Keratinocyte (primary cell): ENCODE results near the gene GJB4. TPM values are rescaled to one million over a fixed set of nuclear protein-coding genes. Genes with fewer than 3 reads are reported as not detected.

Source experiments
- DNase-seq: peaks from one replicate; pipeline ENCODE4 v3.0.0-alpha.2; 2011; ENCODE audit warnings: low read depth, missing footprints, low spot score
- FAIRE-seq: peaks from 2 replicates; lab custom pipeline; 2011; peaks lifted over from hg19 to GRCh38; lab: Jason Lieb, UNC
- H2AFZ ChIP-seq: 2 replicates; pipeline ENCODE4 v1.6.0; 2012; ENCODE audit warnings: low read length, control low read depth, inconsistent platforms; ENCODE audit not compliant: control insufficient read depth
- H3K27ac ChIP-seq: 2 replicates; pipeline ENCODE4 v1.5.1; 2011; ENCODE audit warnings: low read length; ENCODE audit not compliant: control insufficient read depth, insufficient read depth
- H3K27me3 ChIP-seq: 3 replicates; pipeline ENCODE4 v1.6.0; 2011; ENCODE audit warnings: low read length; ENCODE audit not compliant: control insufficient read depth, insufficient read depth; ENCODE audit errors: extremely low read depth
- H3K36me3 ChIP-seq, 2 experiments: 2 replicates in 1 of 2; 3 replicates in 1 of 2; pipeline ENCODE4 v1.5.1; 2011; ENCODE audit warnings: low read length in 2 of 2, mild to moderate bottlenecking in 1 of 2; ENCODE audit not compliant: control insufficient read depth in 2 of 2, insufficient read depth in 2 of 2; ENCODE audit errors: extremely low read depth in 1 of 2
- H3K4me1 ChIP-seq: 3 replicates; pipeline ENCODE4 v1.5.1; 2011; ENCODE audit warnings: low read length; ENCODE audit not compliant: control insufficient read depth, insufficient read depth; ENCODE audit errors: extremely low read depth
- H3K4me2 ChIP-seq: 3 replicates; pipeline ENCODE4 v1.6.0; 2011; ENCODE audit warnings: low read depth, low read length; ENCODE audit not compliant: control insufficient read depth, insufficient read depth; ENCODE audit errors: extremely low read depth
- H3K4me3 ChIP-seq, 3 experiments: fragments of 200-600 bp in 1 of 3; sonication (generic) in 1 of 3; 2 replicates in 2 of 3; 3 replicates in 1 of 3; pipeline ENCODE4 v1.5.1; 2011 to 2016; ENCODE audit warnings: low read length in 3 of 3, mild to moderate bottlenecking in 3 of 3, control low read depth in 2 of 3, inconsistent platforms in 1 of 3, low read depth in 1 of 3, mixed read lengths in 1 of 3, mixed run types in 1 of 3, moderate library complexity in 1 of 3; ENCODE audit not compliant: control insufficient read depth in 2 of 3, insufficient read depth in 2 of 3; ENCODE audit errors: extremely low read depth in 1 of 3
- H3K79me2 ChIP-seq: 2 replicates; pipeline ENCODE4 v1.6.0; 2012; ENCODE audit warnings: low read length; ENCODE audit not compliant: control insufficient read depth, insufficient read depth
- H3K9ac ChIP-seq: 3 replicates; pipeline ENCODE4 v1.6.0; 2011; ENCODE audit warnings: low read length; ENCODE audit not compliant: control insufficient read depth, insufficient read depth; ENCODE audit errors: extremely low read depth
- H3K9me1 ChIP-seq: 3 replicates; pipeline ENCODE4 v1.6.0; 2011; ENCODE audit warnings: low read length; ENCODE audit not compliant: control insufficient read depth, insufficient read depth; ENCODE audit errors: extremely low read depth
- H3K9me3 ChIP-seq: 2 replicates; pipeline ENCODE4 v1.5.1; 2012; ENCODE audit warnings: low read depth, low read length; ENCODE audit not compliant: control insufficient read depth
- H4K20me1 ChIP-seq: 3 replicates; pipeline ENCODE4 v1.6.0; 2011; ENCODE audit warnings: low read length; ENCODE audit not compliant: control insufficient read depth, insufficient read depth; ENCODE audit errors: extremely low read depth
- EZH2 ChIP-seq: IDR thresholded peaks from one replicate; pipeline ENCODE4 v1.6.1; 2012; ENCODE audit warnings: inconsistent platforms, mild to moderate bottlenecking, low read length, moderate library complexity
- dilution Hi-C: fragments of 300-500 bp; cut with MboI; formaldehyde crosslinking; loops from one replicate; pipeline ENCODE4 v1.7.0; 2020; ENCODE audit warnings: low sequenced_read_pairs; ENCODE audit not compliant: extremely low pct_ligation_motif_present
- polyA plus RNA-seq, 5 experiments: library from polyadenylated mRNA; depleted of rRNA in 3 of 5; stranded (reverse) in 3 of 5; stranded (forward) in 1 of 5; unstranded in 1 of 5; fragments of >200 nt; gene quantifications; 1 replicate in 1 of 5; 2 replicates in 3 of 5; 3 replicates in 1 of 5; pipeline versions ENCODE4 v1.2.1 to v1.2.3, GENCODE V29; 2011 to 2012; ENCODE audit warnings: missing spikeins in 2 of 5, low read depth in 1 of 5, low replicate concordance in 1 of 5
- TF ChIP-seq, protein P1 (sequence below), 3 experiments: IDR thresholded peaks in 1 of 3; conservative IDR thresholded peaks in 1 of 3; optimal IDR thresholded peaks in 1 of 3; 2 replicates in 2 of 3; 3 replicates in 1 of 3; pipeline versions ENCODE3 to v1.5.1; 2011; ENCODE audit warnings: low read length in 3 of 3, mild to moderate bottlenecking in 3 of 3, moderate library complexity in 2 of 3, control low read depth in 1 of 3, inconsistent platforms in 1 of 3; ENCODE audit not compliant: insufficient read depth in 2 of 3; ENCODE audit errors: extremely low read depth in 1 of 3

Gene GJB4
- polyA plus RNA-seq, 1 donor (not counting 4 experiments of a cell fraction or from before 2014, with no cell fraction given): 18.1 TPM

DNA sequence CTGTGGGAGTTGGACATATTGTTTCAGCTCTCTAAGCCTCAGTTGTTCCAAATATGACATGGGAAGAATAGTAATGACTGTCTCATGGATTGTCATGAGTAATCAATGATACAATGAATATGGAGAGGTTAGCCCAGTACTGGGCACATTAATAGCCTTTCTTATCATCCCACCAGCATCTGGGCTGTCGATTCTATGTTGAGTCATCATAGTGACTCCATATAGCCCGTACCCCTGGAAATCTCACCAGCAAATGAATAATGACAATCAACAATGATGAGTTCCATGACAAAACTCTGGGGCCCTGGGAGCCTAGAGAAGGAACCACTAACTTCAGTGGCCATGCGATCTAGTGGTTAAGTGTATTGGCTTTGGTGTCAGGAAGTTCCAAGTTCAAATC lies 44.4 kb upstream of the GJB4 start:
- no peak for TF ChIP-seq EZH2
- TF ChIP-seq, protein P1, sequence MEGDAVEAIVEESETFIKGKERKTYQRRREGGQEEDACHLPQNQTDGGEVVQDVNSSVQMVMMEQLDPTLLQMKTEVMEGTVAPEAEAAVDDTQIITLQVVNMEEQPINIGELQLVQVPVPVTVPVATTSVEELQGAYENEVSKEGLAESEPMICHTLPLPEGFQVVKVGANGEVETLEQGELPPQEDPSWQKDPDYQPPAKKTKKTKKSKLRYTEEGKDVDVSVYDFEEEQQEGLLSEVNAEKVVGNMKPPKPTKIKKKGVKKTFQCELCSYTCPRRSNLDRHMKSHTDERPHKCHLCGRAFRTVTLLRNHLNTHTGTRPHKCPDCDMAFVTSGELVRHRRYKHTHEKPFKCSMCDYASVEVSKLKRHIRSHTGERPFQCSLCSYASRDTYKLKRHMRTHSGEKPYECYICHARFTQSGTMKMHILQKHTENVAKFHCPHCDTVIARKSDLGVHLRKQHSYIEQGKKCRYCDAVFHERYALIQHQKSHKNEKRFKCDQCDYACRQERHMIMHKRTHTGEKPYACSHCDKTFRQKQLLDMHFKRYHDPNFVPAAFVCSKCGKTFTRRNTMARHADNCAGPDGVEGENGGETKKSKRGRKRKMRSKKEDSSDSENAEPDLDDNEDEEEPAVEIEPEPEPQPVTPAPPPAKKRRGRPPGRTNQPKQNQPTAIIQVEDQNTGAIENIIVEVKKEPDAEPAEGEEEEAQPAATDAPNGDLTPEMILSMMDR (optimal IDR thresholded peaks at IDR 0.05 in 1 of 3, IDR thresholded peaks at IDR 0.05 in 1 of 3, conservative IDR thresholded peaks at IDR 0.05 in 1 of 3; ENCODE audit: extremely low read depth in 1 of 3, insufficient read depth in 2 of 3, low read length in 3 of 3): no peak
- Histone ChIP-seq H3K4me3 (no peak overlapping the region), H3K9ac (no peak overlapping the region), H3K9me3 (no peaks in the 10 kb centered on the region), H3K36me3 (no peaks in the 10 kb centered on the region), H3K4me1 (no peaks in the 10 kb centered on the region), H2AFZ (no peak overlapping the region), H3K27me3 (no peaks in the 10 kb centered on the region), H3K4me2 (no peak overlapping the region), H3K9me1 (no peaks in the 10 kb centered on the region), H3K79me2 (no peaks in the 10 kb centered on the region), H3K27ac (no peak overlapping the region), H4K20me1 (no peaks in the 10 kb centered on the region)
- no peak for DNase-seq
- FAIRE-seq: no peak
- dilution Hi-C loops: no loop called here

DNA sequence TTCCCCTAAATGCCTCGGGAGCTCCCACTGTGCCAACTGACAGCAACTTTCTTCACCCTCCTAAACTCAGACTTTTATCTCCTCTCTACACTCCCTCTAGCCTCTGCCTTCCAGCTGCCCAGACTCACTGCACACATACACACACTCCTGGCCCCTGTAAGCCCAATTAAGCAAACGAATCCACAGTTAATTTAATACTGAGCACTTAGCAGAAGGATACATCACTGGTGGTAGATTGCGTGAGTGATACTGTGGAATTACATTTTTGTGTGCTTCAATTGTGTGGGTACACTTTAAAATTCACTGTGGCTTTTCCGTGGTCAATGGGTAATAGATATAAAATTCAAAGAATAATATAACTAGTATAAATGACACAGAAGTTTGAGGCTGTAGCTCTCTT lies 38.3 kb upstream of the GJB4 start:
- no peaks in the 10 kb centered on the region for H3K27me3 ChIP-seq
- FAIRE-seq (no peak), DNase-seq (no peak)
- no peak overlapping the region for H3K9ac ChIP-seq
- no peak overlapping the region for H2AFZ ChIP-seq
- no peaks in the 10 kb centered on the region for H3K36me3 ChIP-seq
- TF ChIP-seq EZH2: no peak
- H3K9me3 ChIP-seq: no peaks in the 10 kb centered on the region
- no peak overlapping the region for H3K27ac ChIP-seq
- no peak overlapping the region for H3K4me3 ChIP-seq
- dilution Hi-C loops: no loop called here
- no peaks in the 10 kb centered on the region for H3K9me1 ChIP-seq
- H3K79me2 ChIP-seq: no peaks in the 10 kb centered on the region
- H4K20me1 ChIP-seq: no peaks in the 10 kb centered on the region
- H3K4me1 ChIP-seq: no peaks in the 10 kb centered on the region
- no peak overlapping the region for H3K4me2 ChIP-seq

DNA sequence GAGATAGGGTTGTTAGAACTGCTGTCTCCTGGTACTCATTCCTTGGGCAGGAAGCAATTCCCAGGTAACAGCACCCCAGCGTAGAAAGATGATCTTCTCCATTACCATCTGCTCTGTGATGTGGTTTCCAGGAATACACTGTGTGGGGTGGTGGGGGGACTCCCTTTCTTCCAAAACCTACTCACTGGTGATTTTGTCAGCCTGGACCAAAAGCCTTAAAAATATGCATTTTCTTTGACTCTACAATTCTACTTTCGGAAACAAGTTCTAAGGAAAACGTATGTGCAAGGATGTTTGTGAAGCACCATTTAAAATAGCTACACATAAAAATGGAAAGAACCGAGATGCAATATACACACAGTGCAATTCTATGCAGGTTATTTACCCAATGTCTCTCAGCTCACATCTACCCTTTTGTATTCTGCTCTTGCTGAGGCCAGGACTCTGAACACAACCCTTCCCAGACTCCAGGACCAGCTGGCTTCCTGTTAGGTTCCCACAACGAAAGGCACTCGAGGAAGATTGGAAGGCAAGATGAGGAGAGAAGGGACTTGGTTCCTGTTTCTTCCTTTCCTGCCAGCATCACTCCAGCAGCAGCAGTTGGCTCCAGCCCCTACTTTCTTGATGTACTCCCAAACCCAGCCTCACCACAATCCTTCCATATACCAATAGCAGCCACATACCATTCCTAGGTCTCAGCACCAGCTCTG lies 37.7 kb upstream of the GJB4 start:
- no peak overlapping the region for H3K27ac ChIP-seq
- H3K4me2 ChIP-seq: no peak overlapping the region
- H3K79me2 ChIP-seq: no peaks in the 10 kb centered on the region
- H3K36me3 ChIP-seq: no peaks in the 10 kb centered on the region
- no peak overlapping the region for H3K9ac ChIP-seq
- H3K4me1 ChIP-seq: no peaks in the 10 kb centered on the region
- H3K9me3 ChIP-seq: no peaks in the 10 kb centered on the region
- H3K9me1 ChIP-seq: no peaks in the 10 kb centered on the region
- DNase-seq (no peak), FAIRE-seq (no peak)
- H3K4me3 ChIP-seq: no peak overlapping the region
- no peaks in the 10 kb centered on the region for H4K20me1 ChIP-seq
- H2AFZ ChIP-seq: no peak overlapping the region
- no peaks in the 10 kb centered on the region for H3K27me3 ChIP-seq
- dilution Hi-C loops: no loop called here
- no peak for TF ChIP-seq EZH2
- TF ChIP-seq, protein P1 (optimal IDR thresholded peaks at IDR 0.05 in 1 of 3, IDR thresholded peaks at IDR 0.05 in 1 of 3, conservative IDR thresholded peaks at IDR 0.05 in 1 of 3; ENCODE audit: extremely low read depth in 1 of 3, insufficient read depth in 2 of 3, low read length in 3 of 3): no peak
